HG02798 (cell line): ENCODE data around the gene ZDHHC18.
A peak's percentile ranks its signal among the peaks of the same experiment; 100 is the strongest.
"Not testable (repeated sequence)": the region's sequence is repeated elsewhere in the genome, so short reads cannot be mapped to it uniquely, and the experiment has no call there.

ENCODE experiments used
- ATAC-seq: cut with Tn5 transposase; IDR thresholded peaks from one replicate; pipeline ENCODE4 v1.9.1; 2021; ENCODE audit warnings: mild to moderate bottlenecking; ENCODE audit not compliant: unreplicated experiment, poor library complexity

Gene ZDHHC18

GRCh38 chr1:26831546-26832248 lies 5.2 kb downstream of the ZDHHC18 start:
- ATAC-seq, result no peak

- ATAC-seq, result no peak
Observed at GRCh38 chr1:26832249-26832960, 5.9 kb downstream of the ZDHHC18 start.

GRCh38 chr1:26833432-26834405 lies 7.2 kb downstream of the ZDHHC18 start:
- peak; percentile 89 for ATAC-seq

GRCh38 chr1:26837665-26838064 lies 11.2 kb downstream of the ZDHHC18 start:
- not testable (repeated sequence) for ATAC-seq

GRCh38 chr1:26838474-26839338 lies 12.2 kb downstream of the ZDHHC18 start:
- ATAC-seq, result peak; percentile 94

- no peak for ATAC-seq
Observed at GRCh38 chr1:26839339-26839722, 12.8 kb downstream of the ZDHHC18 start.

- ATAC-seq, result no peak
Observed at GRCh38 chr1:26839779-26840178, 13.3 kb downstream of the ZDHHC18 start.

GRCh38 chr1:26844424-26845196 lies 18.1 kb downstream of the ZDHHC18 start:
- no peak for ATAC-seq

- not testable (repeated sequence) for ATAC-seq
Observed at GRCh38 chr1:26847826-26848225, 21.3 kb downstream of the ZDHHC18 start.

- no peak for ATAC-seq
Observed at GRCh38 chr1:26848499-26848898, 22.0 kb downstream of the ZDHHC18 start.

GRCh38 chr1:26848941-26849774 lies 22.7 kb downstream of the ZDHHC18 start:
- ATAC-seq, result no peak

GRCh38 chr1:26851106-26851684 lies 24.7 kb downstream of the ZDHHC18 start:
- no peak for ATAC-seq

GRCh38 chr1:26852701-26853100 lies 26.2 kb downstream of the ZDHHC18 start:
- ATAC-seq, result no peak

- ATAC-seq, result no peak
Observed at GRCh38 chr1:26853156-26853555, 26.7 kb downstream of the ZDHHC18 start.

GRCh38 chr1:26853600-26853999 lies 27.1 kb downstream of the ZDHHC18 start:
- no peak for ATAC-seq

GRCh38 chr1:26854906-26855305 lies 28.4 kb downstream of the ZDHHC18 start:
- ATAC-seq, result no peak

GRCh38 chr1:26855636-26856035 lies 29.1 kb downstream of the ZDHHC18 start:
- no peak for ATAC-seq

- ATAC-seq, result no peak
Observed at GRCh38 chr1:26856181-26856580, 29.7 kb downstream of the ZDHHC18 start.
